OCI-LY7 (cell line): ENCODE measurements around the gene NNAT. TPM values are rescaled to one million over a fixed set of nuclear protein-coding genes. Genes with fewer than 3 reads are reported as not detected.
A peak's percentile ranks its signal among the peaks of the same experiment; 100 is the strongest.

Experiments
- BruUV-seq: library from RNA; stranded (reverse); fragments of 400-500 nt; replicated peaks from 2 replicates; lab custom pipeline; 2021; lab: Mats Ljungman, UMichigan
- CTCF ChIA-PET: fragments of 300-600 bp; sonication (Branson Sonifier 250); formaldehyde crosslinking; loops from one replicate; lab custom pipeline; 2022; ENCODE audit warnings: antibody characterized with exemption; ENCODE audit not compliant: unreplicated experiment; lab: Charles Lee
- POLR2A ChIA-PET: fragments of 300-600 bp; sonication (Branson Sonifier 250); formaldehyde crosslinking; loops from one replicate; lab custom pipeline; 2022; ENCODE audit warnings: antibody characterized with exemption; lab: Charles Lee
- DNase-seq: peaks from one replicate; pipeline ENCODE4 v3.0.0-alpha.2; 2015; ENCODE audit warnings: low spot score
- H2AFZ ChIP-seq: fragments of 200-600 bp; sonication (generic), shearing (Covaris generic); 2 replicates; pipeline ENCODE4 v1.6.1; 2014; ENCODE audit warnings: mild to moderate bottlenecking, antibody characterized with exemption, low read length, moderate library complexity
- H3K27ac ChIP-seq: fragments of 200-600 bp; sonication (generic); 2 replicates; pipeline ENCODE4 v1.5.1; 2014; ENCODE audit warnings: mixed run types, low read depth, mild to moderate bottlenecking, moderate library complexity, low read length, inconsistent platforms; ENCODE audit not compliant: poor library complexity, severe bottlenecking
- H3K36me3 ChIP-seq: fragments of 200-600 bp; sonication (generic); 2 replicates; pipeline ENCODE4 v1.6.1; 2014; ENCODE audit warnings: mild to moderate bottlenecking, antibody characterized with exemption, low read length, moderate library complexity, mixed read lengths; ENCODE audit not compliant: insufficient read depth
- H3K4me1 ChIP-seq: fragments of 200-600 bp; sonication (generic); 2 replicates; pipeline ENCODE4 v1.5.1; 2014; ENCODE audit warnings: mild to moderate bottlenecking, low read length; ENCODE audit not compliant: insufficient read depth, poor library complexity, severe bottlenecking
- H3K4me2 ChIP-seq: fragments of 200-600 bp; sonication (generic); 2 replicates; pipeline ENCODE4 v1.6.1; 2014; ENCODE audit warnings: mild to moderate bottlenecking, low read length
- H3K4me3 ChIP-seq: fragments of 200-600 bp; sonication (generic); 2 replicates; pipeline ENCODE4 v1.5.1; 2014; ENCODE audit warnings: mild to moderate bottlenecking, low read depth, low read length; ENCODE audit not compliant: poor library complexity, severe bottlenecking
- H3K79me2 ChIP-seq: fragments of 200-600 bp; sonication (generic); 2 replicates; pipeline ENCODE4 v1.6.1; 2016; ENCODE audit warnings: low read depth, mild to moderate bottlenecking, low read length, moderate library complexity, mixed read lengths; ENCODE audit not compliant: insufficient read depth
- H3K9me2 ChIP-seq: fragments of 200-600 bp; sonication (generic); 2 replicates; pipeline ENCODE4 v1.6.1; 2016; ENCODE audit warnings: mild to moderate bottlenecking, low read length, mixed read lengths; ENCODE audit not compliant: insufficient read depth
- H3K9me3 ChIP-seq: fragments of 200-600 bp; sonication (generic); 2 replicates; pipeline ENCODE4 v1.6.1; 2014; ENCODE audit warnings: mild to moderate bottlenecking, mixed run types, low read length, mixed read lengths
- H4K20me1 ChIP-seq: fragments of 200-600 bp; sonication (generic); 2 replicates; pipeline ENCODE4 v1.6.1; 2014; ENCODE audit warnings: mild to moderate bottlenecking, antibody characterized with exemption, low read length, moderate library complexity, mixed read lengths; ENCODE audit not compliant: insufficient read depth
- CTCF ChIP-seq: fragments of 200-600 bp; sonication (generic); conservative IDR thresholded peaks from 2 replicates; pipeline ENCODE4 v1.5.1; 2014; ENCODE audit warnings: mild to moderate bottlenecking, antibody characterized with exemption, low read length, moderate library complexity, mixed read lengths
- EZH2phosphoT487 ChIP-seq: fragments of 200-600 bp; sonication (generic); IDR thresholded peaks from 2 replicates; pipeline ENCODE4 v1.6.1; 2018; ENCODE audit warnings: low read depth, borderline replicate concordance, mild to moderate bottlenecking, mixed run types, antibody characterized with exemption, low read length, moderate library complexity, mixed read lengths
- intact Hi-C: fragments of 100-400 bp; cut with micrococcal nuclease; formaldehyde crosslinking; loops from one replicate; pipeline ENCODE4 v1.10.0; 2022; ENCODE audit not compliant: unreplicated experiment
- total RNA-seq, 2 experiments: library from RNA; depleted of rRNA in 1 of 2; stranded (reverse); fragments of >200 nt in 1 of 2; shearing (Covaris generic) in 1 of 2; gene quantifications; 2 replicates each; pipeline ENCODE4 v1.2.3, GENCODE V29; 2014 to 2022

The NNAT gene
- total RNA-seq, 2 experiments from 2014 or later: not detected

GRCh38 chr20:37533154-37533715, 12.2 kb downstream of the NNAT start:
- no peaks in the 10 kb centered on the region for H3K9me3 ChIP-seq
- no peaks in the 10 kb centered on the region for H3K36me3 ChIP-seq
- H3K4me1 ChIP-seq: peaks cover 14% of the 10 kb centered on the region
- H3K9me2 ChIP-seq: no peaks in the 10 kb centered on the region
- POLR2A ChIA-PET: interaction anchor here (0.5 to 1.0 kb wide), 3 partner anchors 256 to 432 kb away, joined by 3 to 5 read pairs (median 3); no protein-coding TSS in a partner anchor
- no peak for DNase-seq
- no peak overlapping the region for H2AFZ ChIP-seq
- TF ChIP-seq EZH2phosphoT487: no peak
- TF ChIP-seq CTCF: no peak
- BruUV-seq: no TSS peak
- CTCF ChIA-PET: no interaction called here
- H3K27ac ChIP-seq: no peak overlapping the region
- H3K4me3 ChIP-seq: no peak overlapping the region
- H4K20me1 ChIP-seq: no peaks in the 10 kb centered on the region
- no peaks in the 10 kb centered on the region for H3K79me2 ChIP-seq
- intact Hi-C loops: loop anchor here (5.0 kb wide), 1 partner anchor 331 kb away; no protein-coding TSS in a partner anchor
- H3K4me2 ChIP-seq: no peak overlapping the region

GRCh38 chr20:37534401-37535157, 13.5 kb downstream of the NNAT start:
- Histone ChIP-seq H3K9me3 (no peaks in the 10 kb centered on the region), H3K4me1 (peaks cover 8% of the 10 kb centered on the region), H4K20me1 (no peaks in the 10 kb centered on the region), H3K27ac (no peak overlapping the region), H3K79me2 (no peaks in the 10 kb centered on the region), H2AFZ (0 out of 2 replicates have a peak overlapping the region, but pooled peaks have one; percentile 5), H3K9me2 (no peaks in the 10 kb centered on the region), H3K4me2 (0 out of 2 replicates have a peak overlapping the region, but pooled peaks have one; percentile 25), H3K36me3 (no peaks in the 10 kb centered on the region), H3K4me3 (no peak overlapping the region)
- ChIA-PET CTCF (interaction anchor here (0.6 kb wide), 2 partner anchors 17 to 262 kb away, joined by 3 to 4 read pairs; no protein-coding TSS in a partner anchor), POLR2A (interaction anchor here (0.8 kb wide), 1 partner anchor 266 kb away, joined by 3 read pairs; no protein-coding TSS in a partner anchor)
- DNase-seq: peak; percentile 80
- intact Hi-C loops: loop anchor here (1.0 to 5.0 kb wide), 4 partner anchors 142 to 332 kb away; no protein-coding TSS in a partner anchor
- TF ChIP-seq CTCF (peak; percentile 94), EZH2phosphoT487 (no peak)
- no TSS peak for BruUV-seq
